Measurements from ENCODE around the gene LYRM2. TPM values are rescaled to one million over a fixed set of nuclear protein-coding genes. Genes with fewer than 3 reads are reported as not detected.

LYRM2 gene
- total RNA-seq, 1 experiment from 2014 or later: 26.3 TPM

- TF ChIP-seq ZFX (IDR thresholded peaks at IDR 0.05) (no peak), SIN3A (IDR thresholded peaks at IDR 0.05; ENCODE audit: low read depth) (no peak), SRF (IDR thresholded peaks at IDR 0.05; ENCODE audit: low read depth) (no peak), MAX (IDR thresholded peaks at IDR 0.05) (no peak), FOSL1 (IDR thresholded peaks at IDR 0.05; ENCODE audit: low read depth) (no peak)
- H2AFZ ChIP-seq (ENCODE audit: low read depth, low read length, poor library complexity, severe bottlenecking): no peak overlapping the region
- ChIA-PET POLR2A (no interaction called here), RAD21 (ENCODE audit: low non-redundant PET in 1 of 2, low total read pairs in 2 of 2, uncharacterized antibody in 2 of 2, unreplicated experiment in 2 of 2) (no interaction called here), CTCF (no interaction called here)
- ATAC-seq (no peak), DNase-seq (ENCODE audit: low read depth, low spot score) (no peak)
- intact Hi-C loops (cut with micrococcal nuclease): no loop called here
- no peaks in the 10 kb centered on the region for H4K20me1 ChIP-seq (ENCODE audit: insufficient read depth)
- H3K9ac ChIP-seq (ENCODE audit: low read length): no peak overlapping the region
- no peaks in the 10 kb centered on the region for H3K36me3 ChIP-seq (ENCODE audit: control insufficient read depth in 1 of 2, insufficient read depth in 2 of 2, low read length in 2 of 2)
- H3K27ac ChIP-seq (ENCODE audit: low read depth, low read length): no peak overlapping the region
- no TSS peak for BruUV-seq (replicated peaks)
- H3K4me1 ChIP-seq (ENCODE audit: control insufficient read depth in 1 of 2, insufficient read depth in 2 of 2, low read length in 2 of 2): no peaks in the 10 kb centered on the region
- no peaks in the 10 kb centered on the region for H3K9me2 ChIP-seq (ENCODE audit: insufficient read depth)
- H3K9me3 ChIP-seq (ENCODE audit: control insufficient read depth in 1 of 2, insufficient read depth in 1 of 2, low read depth in 1 of 2, low read length in 2 of 2): no peaks in the 10 kb centered on the region
- no peaks in the 10 kb centered on the region for H3K79me2 ChIP-seq (ENCODE audit: insufficient read depth, low read length)
- no peaks in the 10 kb centered on the region for H3K27me3 ChIP-seq (ENCODE audit: insufficient read depth, low read length)
- H3K4me3 ChIP-seq (replicated peaks in 1 of 2; ENCODE audit: low read depth in 1 of 2, low read length in 2 of 2): no peak overlapping the region
- H3K4me2 ChIP-seq (ENCODE audit: low read length): no peak overlapping the region
Measured at GRCh38 chr6:89581689-89582088, 56.9 kb downstream of the LYRM2 start.

- no peak for ATAC-seq
- BruUV-seq (replicated peaks): no TSS peak
- POLR2A ChIA-PET: no interaction called here
- TF ChIP-seq JUND (IDR thresholded peaks at IDR 0.05): no peak
- no peak for TF ChIP-seq ELF1 (IDR thresholded peaks at IDR 0.05; ENCODE audit: borderline replicate concordance, low read depth)
- no peak for TF ChIP-seq CBX3 (IDR thresholded peaks at IDR 0.05; ENCODE audit: low read depth)
- no peak for TF ChIP-seq POLR2A (IDR thresholded peaks at IDR 0.05; ENCODE audit: borderline replicate concordance, extremely low read depth, insufficient read depth, insufficient read length)
- no peak for TF ChIP-seq SRF (IDR thresholded peaks at IDR 0.05; ENCODE audit: low read depth)
- no peak for TF ChIP-seq ATF3 (IDR thresholded peaks at IDR 0.05)
- no peak for TF ChIP-seq ZFX (IDR thresholded peaks at IDR 0.05)
- TF ChIP-seq CEBPB (IDR thresholded peaks at IDR 0.05; ENCODE audit: low read depth): no peak
- TF ChIP-seq EZH2phosphoT487 (IDR thresholded peaks at IDR 0.05; ENCODE audit: borderline replicate concordance): no peak
- TF ChIP-seq ZNF274 (IDR thresholded peaks at IDR 0.05; ENCODE audit: low read depth, low read length): no peak
- no peak for TF ChIP-seq TCF7L2 (IDR thresholded peaks at IDR 0.05; ENCODE audit: borderline replicate concordance, extremely low read depth, insufficient read depth, insufficient read length)
- TF ChIP-seq POLR2AphosphoS5 (IDR thresholded peaks at IDR 0.05; ENCODE audit: low read depth, low read length): no peak
- TF ChIP-seq EGR1 (IDR thresholded peaks at IDR 0.05; ENCODE audit: low read depth): no peak
- TF ChIP-seq ZBTB33 (IDR thresholded peaks at IDR 0.05; ENCODE audit: extremely low read depth, insufficient replicate concordance, low read length): no peak
- no peak for TF ChIP-seq SIN3A (IDR thresholded peaks at IDR 0.05; ENCODE audit: low read depth)
- TF ChIP-seq RAD21 (IDR thresholded peaks at IDR 0.05; ENCODE audit: low read depth): no peak
Measured at GRCh38 chr6:89580997-89581666, 57.4 kb downstream of the LYRM2 start.

More at GRCh38 chr6:89580997-89581666, 57.4 kb downstream of the LYRM2 start:
- Histone ChIP-seq H3K4me1 (ENCODE audit: control insufficient read depth in 1 of 2, insufficient read depth in 2 of 2, low read length in 2 of 2) (no peaks in the 10 kb centered on the region), H3K79me2 (ENCODE audit: insufficient read depth, low read length) (no peaks in the 10 kb centered on the region), H3K4me2 (ENCODE audit: low read length) (no peak overlapping the region), H3K36me3 (ENCODE audit: control insufficient read depth in 1 of 2, insufficient read depth in 2 of 2, low read length in 2 of 2) (no peaks in the 10 kb centered on the region), H3K9ac (ENCODE audit: low read length) (no peak overlapping the region), H3K9me2 (ENCODE audit: insufficient read depth) (no peaks in the 10 kb centered on the region), H3K27me3 (ENCODE audit: insufficient read depth, low read length) (no peaks in the 10 kb centered on the region), H2AFZ (ENCODE audit: low read depth, low read length, poor library complexity, severe bottlenecking) (no peak overlapping the region), H3K4me3 (replicated peaks in 1 of 2; ENCODE audit: low read depth in 1 of 2, low read length in 2 of 2) (no peak overlapping the region), H3K9me3 (ENCODE audit: control insufficient read depth in 1 of 2, insufficient read depth in 1 of 2, low read depth in 1 of 2, low read length in 2 of 2) (no peaks in the 10 kb centered on the region), H3K27ac (ENCODE audit: low read depth, low read length) (no peak overlapping the region), H4K20me1 (ENCODE audit: insufficient read depth) (no peaks in the 10 kb centered on the region)
- no peak for DNase-seq (ENCODE audit: low read depth, low spot score)
- RAD21 ChIA-PET (ENCODE audit: low non-redundant PET in 1 of 2, low total read pairs in 2 of 2, uncharacterized antibody in 2 of 2, unreplicated experiment in 2 of 2): no interaction called here
- intact Hi-C loops (cut with micrococcal nuclease): no loop called here
- CTCF ChIA-PET: no interaction called here

Measured in HCT116 (cell line).